ENCODE measurements around the gene ATXN2.
"Not testable (repeated sequence)": the region's sequence is repeated elsewhere in the genome, so short reads cannot be mapped to it uniquely, and the experiment has no call there.

Gene ATXN2

DNA sequence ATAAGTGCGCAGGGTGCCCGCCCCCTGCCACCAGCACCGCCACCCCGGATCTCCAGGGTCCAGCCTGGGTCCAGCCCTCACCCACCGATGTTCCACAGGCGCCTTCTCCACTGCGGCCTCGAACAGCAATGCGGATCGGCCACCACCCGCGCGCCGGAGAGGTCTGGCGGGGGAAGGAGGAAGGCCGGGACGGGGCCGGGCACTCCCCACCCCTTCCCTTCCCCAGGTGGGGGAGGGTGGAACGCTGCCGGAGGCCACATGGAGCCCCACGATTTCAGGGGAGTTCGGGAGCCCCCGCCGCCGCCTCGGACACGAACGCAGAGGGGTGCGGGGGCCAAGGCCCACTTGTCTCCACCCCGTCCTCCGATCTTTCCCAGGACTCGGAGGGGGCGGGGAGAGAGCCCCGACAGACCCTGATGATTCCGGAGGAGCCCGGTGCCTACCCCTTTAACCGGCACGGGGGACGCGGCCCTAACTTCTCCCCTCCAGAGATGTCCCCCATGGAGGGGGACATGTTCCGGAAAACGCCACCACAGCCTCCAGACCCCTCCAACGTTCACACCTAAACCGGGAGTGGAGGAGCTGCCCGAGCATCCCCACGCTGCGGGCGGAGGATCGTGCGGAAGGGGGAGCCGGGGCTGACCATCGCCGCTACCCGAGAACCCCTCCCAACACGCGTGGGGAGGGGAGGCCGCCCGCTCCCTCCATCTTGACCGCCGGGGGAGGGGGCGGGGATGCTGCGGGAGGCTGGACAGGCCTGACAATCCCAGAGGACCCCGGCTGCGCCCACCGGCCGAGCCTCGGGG, 1.1 kb downstream of the ATXN2 start:
- peak; percentile 25 for ATAC-seq
- TF ChIP-seq ZFP30 (CRISPR knock-in tag; IDR thresholded peaks at IDR 0.05) = no peak
- no peak for TF ChIP-seq CREB5 (CRISPR knock-in tag; IDR thresholded peaks at IDR 0.05; ENCODE audit: low read depth)
- no peak for TF ChIP-seq TSHZ2 (CRISPR knock-in tag; IDR thresholded peaks at IDR 0.05)
- no peak for TF ChIP-seq ZNF565 (CRISPR knock-in tag; conservative IDR thresholded peaks at IDR 0.05; ENCODE audit: low read depth)
- no peak for TF ChIP-seq RARB (CRISPR knock-in tag; IDR thresholded peaks at IDR 0.05)
- no peak for TF ChIP-seq ZFP3 (CRISPR knock-in tag; IDR thresholded peaks at IDR 0.05)
- TF ChIP-seq CSDC2 (CRISPR knock-in tag; IDR thresholded peaks at IDR 0.05) = no peak
- TF ChIP-seq TCF4 (CRISPR knock-in tag; IDR thresholded peaks at IDR 0.05; ENCODE audit: borderline replicate concordance) = no peak
- TF ChIP-seq GLIS3 (CRISPR knock-in tag; IDR thresholded peaks at IDR 0.05) = no peak
- TF ChIP-seq POU6F1 (CRISPR knock-in tag; IDR thresholded peaks at IDR 0.05; ENCODE audit: borderline replicate concordance, low read depth) = no peak
- no peak for TF ChIP-seq ZNF8 (CRISPR knock-in tag; IDR thresholded peaks at IDR 0.05)
- TF ChIP-seq ZC3H10 (CRISPR knock-in tag; IDR thresholded peaks at IDR 0.05) = no peak

GRCh38 chr12:111596985-111597830, 1.9 kb downstream of the ATXN2 start:
- peak; percentile 47 for ATAC-seq
- TF ChIP-seq ISL1 (CRISPR knock-in tag; IDR thresholded peaks at IDR 0.05) (no peak), TCF4 (CRISPR knock-in tag; IDR thresholded peaks at IDR 0.05; ENCODE audit: borderline replicate concordance) (no peak), CSRNP3 (CRISPR knock-in tag; IDR thresholded peaks at IDR 0.05) (no peak), PATZ1 (CRISPR knock-in tag; IDR thresholded peaks at IDR 0.05; ENCODE audit: borderline replicate concordance) (no peak), ZNF8 (CRISPR knock-in tag; IDR thresholded peaks at IDR 0.05) (no peak), ESRRG (CRISPR knock-in tag; IDR thresholded peaks at IDR 0.05) (no peak), ARNTL (CRISPR knock-in tag; IDR thresholded peaks at IDR 0.05; ENCODE audit: borderline replicate concordance, low read depth) (no peak), SNAI2 (CRISPR knock-in tag; IDR thresholded peaks at IDR 0.05) (no peak), BACH2 (CRISPR knock-in tag; IDR thresholded peaks at IDR 0.05; ENCODE audit: borderline replicate concordance) (no peak), GLIS3 (CRISPR knock-in tag; IDR thresholded peaks at IDR 0.05) (no peak), OSR1 (CRISPR knock-in tag; IDR thresholded peaks at IDR 0.05) (no peak)

DNA sequence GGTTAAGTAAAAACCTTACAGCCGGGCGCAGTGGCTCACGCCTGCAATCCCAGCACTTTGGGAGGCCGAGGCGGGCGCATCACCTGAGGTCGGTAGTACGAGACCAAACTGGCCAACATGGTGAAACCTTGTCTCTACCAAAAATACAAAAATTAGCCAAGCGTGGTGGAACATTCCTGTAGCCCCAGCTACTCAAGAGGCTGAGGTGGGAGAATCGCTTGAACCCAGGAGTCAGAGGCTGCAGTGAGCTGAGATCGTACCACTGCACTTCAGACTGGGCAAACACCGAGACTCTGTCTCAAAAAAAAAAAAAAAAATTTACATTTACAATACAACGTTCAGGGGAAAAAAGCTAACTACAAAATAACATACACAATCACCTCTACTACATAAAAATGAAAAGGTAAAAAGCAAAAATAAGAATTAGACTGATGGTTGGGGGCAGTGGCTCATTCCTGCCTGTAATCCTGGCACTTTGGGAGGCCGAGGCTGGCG, 3.7 kb downstream of the ATXN2 start:
- ATAC-seq = not testable (repeated sequence)

- not testable (repeated sequence) for ATAC-seq
These were observed 7.6 kb downstream of the ATXN2 start for GRCh38 chr12:111591399-111592010.
